ENCODE results near the gene WNK1. TPM values are rescaled to one million over a fixed set of nuclear protein-coding genes. Genes with fewer than 3 reads are reported as not detected.

Gene WNK1
- polyA plus RNA-seq, 1 donor from 2014 or later = 25.9 TPM

GRCh38 chr12:905261-906031 is 153.1 kb downstream of the WNK1 start:
- Histone ChIP-seq H3K27me3 (ENCODE audit: insufficient read depth, low read depth, low read length) (no peaks in the 10 kb centered on the region), H3F3A (ENCODE audit: insufficient read depth, low read length, poor library complexity, severe bottlenecking) (no peaks in the 10 kb centered on the region), H3K4me2 (ENCODE audit: low read length) (no peak overlapping the region), H3K36me3 (ENCODE audit: insufficient read depth, low read length) (peaks cover 5% of the 10 kb centered on the region), H4K20me1 (ENCODE audit: insufficient read depth) (no peaks in the 10 kb centered on the region), H3K9ac (ENCODE audit: low read length) (no peak overlapping the region), H2AFZ (ENCODE audit: low read depth, low read length) (no peak overlapping the region), H3K9me3 (ENCODE audit: low read length) (no peaks in the 10 kb centered on the region), H3K9me2 (ENCODE audit: insufficient read depth, low read length) (no peaks in the 10 kb centered on the region), H3K27ac (ENCODE audit: low read length) (no peak overlapping the region), H3K4me3 (ENCODE audit: low read length) (no peak overlapping the region), H3K79me2 (replicated peaks; ENCODE audit: insufficient read depth, low read length) (no peaks in the 10 kb centered on the region)
- no peak for TF ChIP-seq SMC3 (conservative IDR thresholded peaks at IDR 0.05; ENCODE audit: poor library complexity)
- no peak for TF ChIP-seq RAD21 (conservative IDR thresholded peaks at IDR 0.05)
- no peak for TF ChIP-seq REST (IDR thresholded peaks at IDR 0.05; ENCODE audit: borderline replicate concordance)
- TF ChIP-seq POLR2AphosphoS5 (IDR thresholded peaks at IDR 0.05) = no peak
- no peak for TF ChIP-seq MXI1 (conservative IDR thresholded peaks at IDR 0.05; ENCODE audit: poor library complexity, severe bottlenecking)
- no peak for TF ChIP-seq EP300 (conservative IDR thresholded peaks at IDR 0.05; ENCODE audit: poor library complexity, severe bottlenecking)
- TF ChIP-seq CTCF (IDR thresholded peaks at IDR 0.05; ENCODE audit: poor library complexity, severe bottlenecking) = no peak
- no peak for TF ChIP-seq TAF1 (IDR thresholded peaks at IDR 0.05; ENCODE audit: low read depth)
- no peak for TF ChIP-seq EZH2 (IDR thresholded peaks at IDR 0.05; ENCODE audit: borderline replicate concordance, insufficient read depth, low read length, poor library complexity, severe bottlenecking)

DNA sequence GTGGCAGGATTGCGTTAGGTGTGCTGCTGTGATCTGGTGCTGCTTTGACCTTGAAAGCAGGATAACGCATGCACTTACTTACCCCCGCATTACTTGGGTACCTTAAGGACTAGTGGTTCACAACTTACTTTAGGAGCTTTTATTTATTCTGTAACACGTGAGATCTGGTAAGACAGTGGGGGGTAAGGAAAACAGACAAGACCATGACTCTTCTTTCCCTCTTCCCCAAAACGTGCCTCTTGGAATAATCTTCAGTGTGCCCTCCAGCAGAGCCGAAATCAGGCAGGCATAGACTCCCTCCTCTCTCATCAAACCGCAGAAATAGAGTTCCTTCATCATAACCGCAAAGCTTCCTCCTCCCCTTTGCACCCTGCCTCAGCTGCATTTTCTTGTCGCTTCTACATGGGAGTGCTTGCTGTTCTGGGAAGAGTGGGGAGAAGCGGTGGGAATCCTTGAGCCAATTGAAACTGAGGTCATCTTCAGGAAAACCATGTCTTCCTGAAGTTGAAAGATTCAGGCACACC is 153.7 kb downstream of the WNK1 start:
- Histone ChIP-seq H3K79me2 (replicated peaks; ENCODE audit: insufficient read depth, low read length) (no peaks in the 10 kb centered on the region), H4K20me1 (ENCODE audit: insufficient read depth) (no peaks in the 10 kb centered on the region), H3K9me3 (ENCODE audit: low read length) (no peaks in the 10 kb centered on the region), H3K4me3 (ENCODE audit: low read length) (no peak overlapping the region), H2AFZ (ENCODE audit: low read depth, low read length) (no peak overlapping the region), H3K9ac (ENCODE audit: low read length) (no peak overlapping the region), H3K4me2 (ENCODE audit: low read length) (no peak overlapping the region), H3K36me3 (ENCODE audit: insufficient read depth, low read length) (peaks cover 5% of the 10 kb centered on the region), H3K27ac (ENCODE audit: low read length) (no peak overlapping the region), H3K27me3 (ENCODE audit: insufficient read depth, low read depth, low read length) (no peaks in the 10 kb centered on the region), H3F3A (ENCODE audit: insufficient read depth, low read length, poor library complexity, severe bottlenecking) (no peaks in the 10 kb centered on the region), H3K9me2 (ENCODE audit: insufficient read depth, low read length) (no peaks in the 10 kb centered on the region)
- no peak for TF ChIP-seq TAF1 (IDR thresholded peaks at IDR 0.05; ENCODE audit: low read depth)
- no peak for TF ChIP-seq POLR2AphosphoS5 (IDR thresholded peaks at IDR 0.05)
